GM23248 (cell line): Measurements from ENCODE around the gene STK31.

Source experiments
- EZH2 ChIP-seq: fragments of 200-600 bp; sonication (generic); IDR thresholded peaks from 2 replicates; pipeline ENCODE4 v1.6.1; 2018; ENCODE audit warnings: antibody characterized with exemption, mild to moderate bottlenecking; ENCODE audit not compliant: insufficient read depth, poor library complexity, severe bottlenecking
- EZH2phosphoT487 ChIP-seq: fragments of 200-600 bp; sonication (generic); IDR thresholded peaks from 2 replicates; pipeline ENCODE4 v1.6.1; 2018; ENCODE audit warnings: antibody characterized with exemption, moderate library complexity, mild to moderate bottlenecking, low read depth; ENCODE audit not compliant: insufficient read depth

DNA sequence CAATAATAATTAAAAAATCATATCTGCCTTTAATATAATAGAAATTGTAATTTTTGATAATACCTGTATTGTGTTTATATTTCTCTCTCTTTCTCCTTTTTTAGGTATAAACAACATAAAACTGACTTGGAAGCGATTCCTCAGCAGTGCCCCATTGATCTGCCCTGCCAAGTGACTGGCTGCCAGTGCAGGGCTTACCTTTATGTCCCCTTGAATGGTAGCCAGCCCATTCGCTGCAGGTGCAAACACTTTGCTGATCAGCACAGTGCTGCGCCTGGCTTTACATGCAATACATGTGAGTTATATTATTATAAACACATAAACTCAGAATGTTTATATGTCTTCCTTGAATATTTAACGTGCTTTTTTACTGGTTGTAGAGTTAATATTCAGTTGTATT, 20.9 kb upstream of the STK31 start:
- TF ChIP-seq EZH2phosphoT487 (no peak), EZH2 (no peak)
